ENCODE data around the gene AUTS2. TPM values are rescaled to one million over a fixed set of nuclear protein-coding genes. Genes with fewer than 3 reads are reported as not detected.

AUTS2 gene
- polyA plus RNA-seq, 3 donors = 0.08 to 0.35 TPM; not detected in 1

- DNase-seq = no peak
- intact Hi-C loops (cut with micrococcal nuclease) = no loop called here
- H3K27ac Mint-ChIP-seq = no peak overlapping the region
Measured at GRCh38 chr7:70040970-70041766, 442.9 kb downstream of the AUTS2 start.

GRCh38 chr7:70042533-70042932 is 444.3 kb downstream of the AUTS2 start:
- no peak for DNase-seq
- Mint-ChIP-seq H3K36me3 (no peaks in the 10 kb centered on the region), H3K27ac (no peak overlapping the region), H3K27me3 (ENCODE audit: low read depth in 3 of 3) (no peaks in the 10 kb centered on the region), H3K4me1 (peaks cover 2% of the 10 kb centered on the region), H3K9me3 (peaks cover 0 to 4% (median 0%) of the 10 kb centered on the region in 7 donors), H3K4me3 (no peak overlapping the region)
- no peaks in the 10 kb centered on the region for H3K36me3 ChIP-seq (replicated peaks in 1 of 2; ENCODE audit: control insufficient read depth in 1 of 2, insufficient read depth in 2 of 2, low read length in 2 of 2)
- WGBS (ENCODE audit: insufficient coverage) = no CpG with 5 or more reads among the region's 3 CpGs
- no peaks in the 10 kb centered on the region for H4K20me1 ChIP-seq (ENCODE audit: insufficient read depth, low read length)
- H3K4me3 ChIP-seq (replicated peaks in 1 of 3; ENCODE audit: low read depth in 2 of 3, low read length in 3 of 3) = no peak overlapping the region
- no peak overlapping the region for H2AFZ ChIP-seq (ENCODE audit: insufficient read depth, low read depth, low read length, poor library complexity, severe bottlenecking)
- intact Hi-C loops (cut with micrococcal nuclease) = no loop called here
- H3K4me1 ChIP-seq (ENCODE audit: control insufficient read depth in 1 of 2, insufficient read depth in 2 of 2, low read length in 2 of 2) = no peaks in the 10 kb centered on the region
- H3K79me2 ChIP-seq (ENCODE audit: insufficient read depth, low read length) = no peaks in the 10 kb centered on the region
- TF ChIP-seq, protein P1, sequence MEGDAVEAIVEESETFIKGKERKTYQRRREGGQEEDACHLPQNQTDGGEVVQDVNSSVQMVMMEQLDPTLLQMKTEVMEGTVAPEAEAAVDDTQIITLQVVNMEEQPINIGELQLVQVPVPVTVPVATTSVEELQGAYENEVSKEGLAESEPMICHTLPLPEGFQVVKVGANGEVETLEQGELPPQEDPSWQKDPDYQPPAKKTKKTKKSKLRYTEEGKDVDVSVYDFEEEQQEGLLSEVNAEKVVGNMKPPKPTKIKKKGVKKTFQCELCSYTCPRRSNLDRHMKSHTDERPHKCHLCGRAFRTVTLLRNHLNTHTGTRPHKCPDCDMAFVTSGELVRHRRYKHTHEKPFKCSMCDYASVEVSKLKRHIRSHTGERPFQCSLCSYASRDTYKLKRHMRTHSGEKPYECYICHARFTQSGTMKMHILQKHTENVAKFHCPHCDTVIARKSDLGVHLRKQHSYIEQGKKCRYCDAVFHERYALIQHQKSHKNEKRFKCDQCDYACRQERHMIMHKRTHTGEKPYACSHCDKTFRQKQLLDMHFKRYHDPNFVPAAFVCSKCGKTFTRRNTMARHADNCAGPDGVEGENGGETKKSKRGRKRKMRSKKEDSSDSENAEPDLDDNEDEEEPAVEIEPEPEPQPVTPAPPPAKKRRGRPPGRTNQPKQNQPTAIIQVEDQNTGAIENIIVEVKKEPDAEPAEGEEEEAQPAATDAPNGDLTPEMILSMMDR (IDR thresholded peaks at IDR 0.05) = no peak
- H3K9me3 ChIP-seq (replicated peaks in 1 of 2; ENCODE audit: control insufficient read depth in 1 of 2, insufficient read depth in 1 of 2, low read length in 2 of 2) = peaks cover 0 to 5% of the 10 kb centered on the region in 2 donors
- no peak overlapping the region for H3K4me2 ChIP-seq (replicated peaks; ENCODE audit: extremely low read depth, low read length, poor library complexity, severe bottlenecking)
- no peak overlapping the region for H3K27ac ChIP-seq (ENCODE audit: low read depth in 1 of 2, low read length in 2 of 2)
- H3K27me3 ChIP-seq (ENCODE audit: control insufficient read depth in 2 of 2, insufficient read depth in 2 of 2, low read length in 2 of 2) = no peaks in the 10 kb centered on the region
- H3K9ac ChIP-seq (ENCODE audit: insufficient read depth, low read length, poor library complexity, severe bottlenecking) = no peak overlapping the region

More at GRCh38 chr7:70040970-70041766, 442.9 kb downstream of the AUTS2 start:
- Histone ChIP-seq H3K4me1 (ENCODE audit: control insufficient read depth in 1 of 2, insufficient read depth in 2 of 2, low read length in 2 of 2) (no peaks in the 10 kb centered on the region), H4K20me1 (ENCODE audit: insufficient read depth, low read length) (no peaks in the 10 kb centered on the region), H3K9ac (ENCODE audit: insufficient read depth, low read length, poor library complexity, severe bottlenecking) (no peak overlapping the region), H3K36me3 (replicated peaks in 1 of 2; ENCODE audit: control insufficient read depth in 1 of 2, insufficient read depth in 2 of 2, low read length in 2 of 2) (no peaks in the 10 kb centered on the region), H3K27ac (ENCODE audit: low read depth in 1 of 2, low read length in 2 of 2) (no peak overlapping the region), H3K79me2 (ENCODE audit: insufficient read depth, low read length) (no peaks in the 10 kb centered on the region), H3K9me3 (replicated peaks in 1 of 2; ENCODE audit: control insufficient read depth in 1 of 2, insufficient read depth in 1 of 2, low read length in 2 of 2) (peaks cover 0 to 5% of the 10 kb centered on the region in 2 donors), H3K4me3 (replicated peaks in 1 of 3; ENCODE audit: low read depth in 2 of 3, low read length in 3 of 3) (no peak overlapping the region), H3K27me3 (ENCODE audit: control insufficient read depth in 2 of 2, insufficient read depth in 2 of 2, low read length in 2 of 2) (no peaks in the 10 kb centered on the region), H3K4me2 (replicated peaks; ENCODE audit: extremely low read depth, low read length, poor library complexity, severe bottlenecking) (no peak overlapping the region), H2AFZ (ENCODE audit: insufficient read depth, low read depth, low read length, poor library complexity, severe bottlenecking) (no peak overlapping the region)
- H3K4me3 Mint-ChIP-seq = no peak overlapping the region
- TF ChIP-seq, protein P1 (IDR thresholded peaks at IDR 0.05) = no peak
- H3K4me1 Mint-ChIP-seq = peaks cover 2% of the 10 kb centered on the region
- H3K36me3 Mint-ChIP-seq = no peaks in the 10 kb centered on the region
- peaks cover 0 to 4% (median 0%) of the 10 kb centered on the region in 7 donors for H3K9me3 Mint-ChIP-seq
- H3K27me3 Mint-ChIP-seq (ENCODE audit: low read depth in 3 of 3) = peaks cover 0 to 1% (median 0%) of the 10 kb centered on the region in 3 donors

All from CD14-positive monocyte (primary cell).